K562 (cell line): Measurements from ENCODE around the gene SBNO1. TPM values are rescaled to one million over a fixed set of nuclear protein-coding genes. Genes with fewer than 3 reads are reported as not detected.
"Not testable (repeated sequence)": the region's sequence is repeated elsewhere in the genome, so short reads cannot be mapped to it uniquely, and the experiment has no call there.

Experiments
- ATF3 ChIP-seq, 2 experiments: fragments of 450-650 bp in 1 of 2; sonication (generic) in 1 of 2; formaldehyde crosslinking in 1 of 2; IDR thresholded peaks in 1 of 2; conservative IDR thresholded peaks in 1 of 2; 2 replicates each; pipeline versions ENCODE4 v1.6.1 to v1.8.1; 2016 to 2023; ENCODE audit warnings: mild to moderate bottlenecking in 2 of 2, moderate library complexity in 2 of 2, inconsistent platforms in 1 of 2, missing genetic modification reagents in 1 of 2
- CBFA2T2 ChIP-seq: fragments of 450-650 bp; conservative IDR thresholded peaks from 2 replicates; pipeline ENCODE4 v1.6.1; 2017; ENCODE audit warnings: mild to moderate bottlenecking
- CHAMP1 ChIP-seq: fragments of 450-650 bp; IDR thresholded peaks from 2 replicates; pipeline ENCODE4 v1.6.1; 2016; ENCODE audit warnings: mild to moderate bottlenecking
- CXXC5 ChIP-seq: fragments of 250-450 bp; sonication (Bioruptor Pico); IDR thresholded peaks from 2 replicates; pipeline ENCODE4 v1.8.0; 2022; ENCODE audit warnings: inconsistent platforms, mild to moderate bottlenecking, moderate library complexity
- DMBX1 ChIP-seq: fragments of 250-450 bp; sonication (Bioruptor Pico); IDR thresholded peaks from 2 replicates; pipeline ENCODE4 v1.8.0; 2022; ENCODE audit warnings: inconsistent platforms, mild to moderate bottlenecking, moderate library complexity, borderline replicate concordance
- FOXA3 ChIP-seq, 2 experiments: fragments of 450-650 bp in 1 of 2; sonication (generic) in 1 of 2; formaldehyde crosslinking; IDR thresholded peaks in 1 of 2; conservative IDR thresholded peaks in 1 of 2; 2 replicates each; pipeline versions ENCODE4 v1.4.0 to v1.8.0; 2020 to 2022; ENCODE audit warnings: mild to moderate bottlenecking in 2 of 2, missing genetic modification reagents in 1 of 2
- HINFP ChIP-seq: fragments of 450-650 bp; conservative IDR thresholded peaks from 2 replicates; pipeline ENCODE4 v1.6.1; 2016; ENCODE audit warnings: missing genetic modification characterization, low read depth, mild to moderate bottlenecking, control low read depth, missing compliant biosample characterization
- KDM1A ChIP-seq, 2 experiments: fragments of 450-650 bp; IDR thresholded peaks; 2 replicates each; pipeline ENCODE4 v1.6.1; 2016; ENCODE audit warnings: mild to moderate bottlenecking in 2 of 2
- NR2C2 ChIP-seq, 2 experiments: fragments of 200-800 bp in 1 of 2; sonication (Bioruptor generic) in 1 of 2; sonication (generic) in 1 of 2; formaldehyde crosslinking in 1 of 2; IDR thresholded peaks; 2 replicates each; pipeline versions ENCODE4 v1.6.1 to v1.8.0; 2016 to 2022; ENCODE audit warnings: mild to moderate bottlenecking in 1 of 2, missing compliant biosample characterization in 1 of 2, missing genetic modification characterization in 1 of 2, missing genetic modification reagents in 1 of 2
- PTRF ChIP-seq: fragments of 450-650 bp; IDR thresholded peaks from 2 replicates; pipeline ENCODE4 v1.6.1; 2016; ENCODE audit warnings: mild to moderate bottlenecking, missing genetic modification characterization, missing compliant biosample characterization
- RAD51 ChIP-seq: fragments of 450-650 bp; IDR thresholded peaks from 2 replicates; pipeline ENCODE4 v1.7.1; 2016; ENCODE audit warnings: low read depth, mild to moderate bottlenecking, borderline replicate concordance
- ZNF583 ChIP-seq: fragments of 250-450 bp; sonication (Bioruptor Pico); IDR thresholded peaks from 2 replicates; pipeline ENCODE4 v1.4.0; 2020
- ZNF584 ChIP-seq: fragments of 200-800 bp; sonication (Bioruptor generic); IDR thresholded peaks from 2 replicates; pipeline ENCODE4 v1.6.1; 2016; ENCODE audit warnings: low read depth, mild to moderate bottlenecking, missing genetic modification characterization, missing compliant biosample characterization
- ZNF592 ChIP-seq: fragments of 450-650 bp; IDR thresholded peaks from 2 replicates; pipeline ENCODE4 v1.6.1; 2017; ENCODE audit warnings: antibody characterized with exemption, mild to moderate bottlenecking
- polyA plus RNA-seq, 8 experiments: library from polyadenylated mRNA; depleted of rRNA in 4 of 8; stranded (reverse) in 5 of 8; unstranded in 3 of 8; fragments of >200 nt; fragmentation: Nextera tagmentation in 2 of 8; fragmentation: Illumina TruSeq in 1 of 8; extraction: Ambion mirVana in 2 of 8; extraction: Trizol in 1 of 8; gene quantifications; 2 replicates each; pipeline versions ENCODE4 v1.2.1 to v1.2.3, GENCODE V29; 2011 to 2014; ENCODE audit warnings: inconsistent platforms in 1 of 8, missing spikeins in 1 of 8
- total RNA-seq, 7 experiments: library from RNA; depleted of rRNA in 6 of 7; stranded (reverse); fragments of >200 nt in 6 of 7; fragmentation: Illumina TruSeq in 2 of 7; extraction: Trizol in 2 of 7; gene quantifications; 2 replicates each; pipeline versions ENCODE4 v1.2.1 to v1.2.3, GENCODE V29; 2011 to 2021; ENCODE audit warnings: low replicate concordance in 1 of 7

SBNO1 gene
- total and polyA plus RNA-seq, 9 of the 15 experiments (the other 6 are each of a cell fraction or from before 2014, with no cell fraction given), result 14.9 to 77.1 (median 35.9) TPM

GRCh38 chr12:123372415-123372814 lies 7.8 kb upstream of the SBNO1 start (continued):
- TF ChIP-seq ZNF592, result peak; percentile 86
- TF ChIP-seq ATF3 (IDR thresholded peaks at IDR 0.05), result peak; percentile 57
- TF ChIP-seq ATF3 (CRISPR knock-in tag; conservative IDR thresholded peaks at IDR 0.05); NR2C2 (CRISPR knock-in tag; IDR thresholded peaks at IDR 0.05): not testable (repeated sequence)
- TF ChIP-seq CHAMP1, result peak; percentile 49; the same call in 1 of the 2 replicates
- peak; percentile 24; the same call in 1 of the 2 replicates for TF ChIP-seq RAD51
- TF ChIP-seq ZNF583 (CRISPR knock-in tag), result peak; percentile 57; the same call in 1 of the 2 replicates
- TF ChIP-seq ZNF584, result peak; percentile 65; the same call in 1 of the 2 replicates
- TF ChIP-seq DMBX1 (CRISPR knock-in tag), result peak; percentile 89
- TF ChIP-seq CBFA2T2, result peak; percentile 94
- TF ChIP-seq HINFP (tag), result peak; percentile 48; the same call in 1 of the 2 replicates
- TF ChIP-seq PTRF (tag), result peak; percentile 35; the same call in 1 of the 2 replicates
- peak; percentile 66 for TF ChIP-seq CXXC5 (CRISPR knock-in tag)
- peak; percentile 34; the same call in 1 of the 2 replicates for TF ChIP-seq NR2C2 (tag; IDR thresholded peaks at IDR 0.05)
- peak; percentile 96 for TF ChIP-seq KDM1A (IDR thresholded peaks at IDR 0.05)
- TF ChIP-seq FOXA3 (CRISPR knock-in tag; conservative IDR thresholded peaks at IDR 0.05 in 1 of 2, IDR thresholded peaks at IDR 0.05 in 1 of 2), result peak; percentile 92 to 98
- TF ChIP-seq, all 486 proteins: peak for 68; not testable (repeated sequence) for 418
